IMR-90 (cell line): ENCODE data around the gene SLC38A3. TPM values are rescaled to one million over a fixed set of nuclear protein-coding genes. Genes with fewer than 3 reads are reported as not detected.

Experiments
- ATAC-seq: fragments of 200-7000 bp; cut with Tn5 transposase; 2 replicates; pipeline ENCODE4 v1.9.1; 2020; ENCODE audit warnings: low read depth, mild to moderate bottlenecking, moderate library complexity
- BruUV-seq: library from RNA; stranded (reverse); fragments of 400-500 nt; replicated peaks from 2 replicates; lab custom pipeline; 2021; lab: Mats Ljungman, UMichigan
- CTCF ChIA-PET: fragments of 300-600 bp; formaldehyde crosslinking; extraction: SDS; loops from one replicate; lab custom pipeline; 2021; ENCODE audit warnings: antibody characterized with exemption; lab: Yijun Ruan, JAX
- POLR2A ChIA-PET: fragments of 300-600 bp; sonication (Branson Sonifier 250); formaldehyde crosslinking; loops from one replicate; lab custom pipeline; 2022; ENCODE audit warnings: antibody characterized with exemption; ENCODE audit not compliant: unreplicated experiment; lab: Charles Lee
- DNase-seq: peaks from one replicate; pipeline ENCODE4 v3.0.0; 2013
- H2AFZ ChIP-seq: replicated peaks from 2 replicates; pipeline ENCODE3; 2013; ENCODE audit warnings: low read length, mild to moderate bottlenecking; ENCODE audit not compliant: poor library complexity
- H2AK5ac ChIP-seq: 2 replicates; pipeline ENCODE4 v1.6.1; 2013; ENCODE audit warnings: low read depth, low read length, inconsistent platforms
- H2AK9ac ChIP-seq: replicated peaks from 2 replicates; pipeline ENCODE3; 2013; ENCODE audit warnings: mild to moderate bottlenecking, low read depth, low read length, moderate library complexity; ENCODE audit not compliant: poor library complexity
- H2BK120ac ChIP-seq: 2 replicates; pipeline ENCODE4 v1.6.1; 2013; ENCODE audit warnings: low read depth, low read length, inconsistent platforms
- H2BK15ac ChIP-seq: 3 replicates; pipeline ENCODE4 v1.6.1; 2013; ENCODE audit warnings: low read depth, low read length, inconsistent platforms
- H2BK20ac ChIP-seq: 2 replicates; pipeline ENCODE4 v1.6.1; 2013; ENCODE audit warnings: low read depth, mild to moderate bottlenecking, inconsistent platforms, low read length, moderate library complexity
- H2BK5ac ChIP-seq: 2 replicates; pipeline ENCODE4 v1.6.1; 2013; ENCODE audit warnings: mild to moderate bottlenecking, low read depth, low read length, inconsistent platforms; ENCODE audit not compliant: poor library complexity, severe bottlenecking
- H3K14ac ChIP-seq: replicated peaks from 2 replicates; pipeline ENCODE4 v1.6.1; 2013; ENCODE audit warnings: low read depth, low read length, inconsistent platforms
- H3K18ac ChIP-seq: 2 replicates; pipeline ENCODE4 v1.6.1; 2013; ENCODE audit warnings: low read depth, low read length, control low read depth
- H3K23ac ChIP-seq: 2 replicates; pipeline ENCODE4 v1.6.1; 2013; ENCODE audit warnings: low read depth, low read length, inconsistent platforms
- H3K27ac ChIP-seq: 2 replicates; pipeline ENCODE4 v1.5.1; 2013; ENCODE audit warnings: mild to moderate bottlenecking, control low read depth, low read length; ENCODE audit not compliant: insufficient read depth
- H3K27me3 ChIP-seq: 2 replicates; pipeline ENCODE4 v1.6.1; 2013; ENCODE audit warnings: low read length; ENCODE audit not compliant: control insufficient read depth, insufficient read depth
- H3K36me3 ChIP-seq: 2 replicates; pipeline ENCODE4 v1.6.1; 2013; ENCODE audit warnings: low read length, mixed read lengths; ENCODE audit not compliant: control insufficient read depth, insufficient read depth
- H3K4ac ChIP-seq: 2 replicates; pipeline ENCODE4 v1.6.1; 2013; ENCODE audit warnings: low read depth, low read length, inconsistent platforms
- H3K4me1 ChIP-seq: 2 replicates; pipeline ENCODE4 v1.6.1; 2013; ENCODE audit warnings: low read length, mixed read lengths; ENCODE audit not compliant: control insufficient read depth, insufficient read depth
- H3K4me2 ChIP-seq: 2 replicates; pipeline ENCODE4 v1.6.1; 2013; ENCODE audit warnings: low read depth, mild to moderate bottlenecking, control low read depth, low read length, moderate library complexity
- H3K4me3 ChIP-seq: 2 replicates; pipeline ENCODE4 v1.5.1; 2013; ENCODE audit warnings: low read depth, mild to moderate bottlenecking, control low read depth, low read length, moderate library complexity; ENCODE audit not compliant: insufficient read depth
- H3K56ac ChIP-seq: 2 replicates; pipeline ENCODE4 v1.6.1; 2013; ENCODE audit warnings: low read length, inconsistent platforms; ENCODE audit not compliant: insufficient read depth; ENCODE audit errors: extremely low read depth
- H3K79me1 ChIP-seq, 2 experiments: 2 replicates each; pipeline ENCODE4 v1.6.1; 2013; ENCODE audit warnings: low read length in 2 of 2, inconsistent platforms in 1 of 2, low read depth in 1 of 2
- H3K9ac ChIP-seq: 2 replicates; pipeline ENCODE4 v1.6.1; 2013; ENCODE audit warnings: low read depth, low read length, control low read depth
- H3K9me1 ChIP-seq: 2 replicates; pipeline ENCODE4 v1.6.1; 2013; ENCODE audit warnings: low read length, inconsistent platforms; ENCODE audit not compliant: insufficient read depth
- H3K9me3 ChIP-seq: 2 replicates; pipeline ENCODE4 v1.6.1; 2013; ENCODE audit warnings: low read length; ENCODE audit not compliant: control insufficient read depth, insufficient read depth
- H4K20me1 ChIP-seq: 2 replicates; pipeline ENCODE4 v1.6.1; 2013; ENCODE audit warnings: low read length, inconsistent platforms; ENCODE audit not compliant: insufficient read depth
- H4K5ac ChIP-seq: 2 replicates; pipeline ENCODE4 v1.6.1; 2013; ENCODE audit warnings: mild to moderate bottlenecking, low read depth, low read length, control low read depth
- H4K8ac ChIP-seq, 2 experiments: 2 replicates each; pipeline ENCODE4 v1.6.1; 2013; ENCODE audit warnings: low read depth in 2 of 2, low read length in 2 of 2, control low read depth in 1 of 2, inconsistent platforms in 1 of 2
- H4K91ac ChIP-seq: 2 replicates; pipeline ENCODE4 v1.6.1; 2013; ENCODE audit warnings: low read depth, low read length, inconsistent platforms; ENCODE audit not compliant: insufficient read depth
- CTCF ChIP-seq: conservative IDR thresholded peaks from 2 replicates; pipeline ENCODE4 v1.5.1; 2012; ENCODE audit warnings: mild to moderate bottlenecking, low read depth, low read length, improper control_type of control experiment
- ELK1 ChIP-seq: fragments of 150-350 bp; IDR thresholded peaks from 2 replicates; pipeline ENCODE4 v1.6.1; 2016; ENCODE audit warnings: low read depth, mild to moderate bottlenecking, low read length, moderate library complexity, borderline replicate concordance
- MXI1 ChIP-seq: IDR thresholded peaks from 2 replicates; pipeline ENCODE4 v1.6.1; 2012; ENCODE audit warnings: low read depth, mild to moderate bottlenecking, low read length, moderate library complexity, borderline replicate concordance
- RFX5 ChIP-seq: IDR thresholded peaks from 2 replicates; pipeline ENCODE4 v1.8.0; 2012; ENCODE audit warnings: low read depth, mild to moderate bottlenecking, low read length, moderate library complexity
- WGBS, 2 experiments: methylation state at CpG; one replicate each; pipeline versions ENCODE4 v1.1.5 to v1.1.7; 2013; ENCODE audit warnings: missing lambda C conversion rate in 2 of 2; ENCODE audit not compliant: insufficient read length in 1 of 2; ENCODE audit errors: extremely low coverage in 2 of 2; 5-methylcytosine and 5-hydroxymethylcytosine counted together
- dilution Hi-C: fragments of 300-500 bp; cut with HindIII; formaldehyde crosslinking; loops from one replicate; pipeline ENCODE4 v1.14.3; 2018; ENCODE audit warnings: low sequenced_read_pairs; ENCODE audit not compliant: unreplicated experiment
- in situ Hi-C: fragments of 300-500 bp; cut with MboI; formaldehyde crosslinking; loops from 3 replicates; pipeline ENCODE4 v1.14.3; 2019; ENCODE audit warnings: low sequenced_read_pairs, inconsistent platforms, mixed read lengths
- intact Hi-C: fragments of 100-400 bp; cut with micrococcal nuclease; formaldehyde crosslinking; loops from 2 replicates; pipeline ENCODE4 v1.10.0; 2022
- polyA plus RNA-seq, 3 experiments: library from polyadenylated mRNA; depleted of rRNA; stranded (reverse); fragments of >200 nt; gene quantifications; 2 replicates each; pipeline ENCODE4 v1.2.3, GENCODE V29; 2012; ENCODE audit warnings: low replicate concordance in 1 of 3
- total RNA-seq: library from RNA; depleted of rRNA; stranded (reverse); fragments of >200 nt; gene quantifications from 2 replicates; pipeline ENCODE4 v1.2.3, GENCODE V29; 2012

SLC38A3 gene
- total and polyA plus RNA-seq, 2 of the 4 experiments (the other 2 are of a cell fraction) = 0.12 to 0.36 TPM

GRCh38 chr3:50173685-50174516, 31.2 kb upstream of the SLC38A3 start:
- POLR2A ChIA-PET = no interaction called here

More at GRCh38 chr3:50173685-50174516, 31.2 kb upstream of the SLC38A3 start:
- peaks cover 15% of the 10 kb centered on the region for H3K9me1 ChIP-seq
- TF ChIP-seq CTCF = no peak
- TF ChIP-seq MXI1 = no peak
- no peak for TF ChIP-seq ELK1
- no peak for TF ChIP-seq RFX5
- no peak overlapping the region for H2AK5ac ChIP-seq
- H3K4me3 ChIP-seq = no peak overlapping the region
- peaks cover 13% of the 10 kb centered on the region for H3K4me1 ChIP-seq
- no peaks in the 10 kb centered on the region; the same call in 1 of the 2 replicates for H4K20me1 ChIP-seq
- DNase-seq (no peak), ATAC-seq (no peak)
- no peak overlapping the region for H4K91ac ChIP-seq
- no peak overlapping the region for H3K23ac ChIP-seq
- no peaks in the 10 kb centered on the region for H3K27me3 ChIP-seq
- H2BK20ac ChIP-seq = no peak overlapping the region
- H2BK120ac ChIP-seq = no peak overlapping the region
- no peak overlapping the region for H3K14ac ChIP-seq
- dilution Hi-C loops = no loop called here
- no peak overlapping the region for H3K27ac ChIP-seq
- H3K18ac ChIP-seq = no peak overlapping the region
- H2AK9ac ChIP-seq = no peak overlapping the region
- H4K5ac ChIP-seq = no peak overlapping the region
- WGBS, 2 experiments = 89% methylated on average over 19 of the region's 29 CpGs; no CpG with 5 or more reads in 1 of the 2 experiments
- H2BK5ac ChIP-seq = no peak overlapping the region
- in situ Hi-C loops = no loop called here
- no peaks in the 10 kb centered on the region for H3K9me3 ChIP-seq
- H3K56ac ChIP-seq = no peak overlapping the region
- CTCF ChIA-PET = no interaction called here
- H3K9ac ChIP-seq = no peak overlapping the region
- H3K36me3 ChIP-seq = peaks cover 29% of the 10 kb centered on the region
- no peak overlapping the region for H3K4ac ChIP-seq
- H2AFZ ChIP-seq = peak overlapping the region; percentile 28
- H4K8ac ChIP-seq = no peak overlapping the region
- intact Hi-C loops = no loop called here
- H2BK15ac ChIP-seq = no peak overlapping the region
- peaks cover 5 to 46% of the 10 kb centered on the region in 2 experiments for H3K79me1 ChIP-seq
- no TSS peak for BruUV-seq
- no peak overlapping the region for H3K4me2 ChIP-seq
